ENCODE measurements around the gene NTM.

DNA sequence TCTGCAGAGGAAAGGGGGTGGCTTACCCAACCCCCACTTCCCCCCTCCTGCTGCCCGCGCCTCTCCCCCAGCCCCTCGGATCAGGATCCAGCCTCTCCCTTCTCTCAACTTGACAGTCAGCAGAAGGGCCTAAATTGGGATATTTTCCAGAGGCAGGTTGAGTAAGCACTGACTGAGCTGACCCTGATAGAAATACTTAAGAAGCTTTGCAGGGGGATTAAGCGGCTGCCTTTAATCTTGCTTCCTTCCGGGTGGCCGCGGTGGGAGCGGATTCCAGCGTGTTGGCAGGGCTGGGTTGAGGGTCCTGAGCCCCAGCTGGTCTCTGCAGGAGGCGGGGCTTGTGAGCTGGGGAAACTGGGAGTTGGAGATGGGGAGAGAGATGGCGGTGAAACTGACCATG lies 445.2 kb downstream of the NTM start:
- TF ChIP-seq, protein P1, sequence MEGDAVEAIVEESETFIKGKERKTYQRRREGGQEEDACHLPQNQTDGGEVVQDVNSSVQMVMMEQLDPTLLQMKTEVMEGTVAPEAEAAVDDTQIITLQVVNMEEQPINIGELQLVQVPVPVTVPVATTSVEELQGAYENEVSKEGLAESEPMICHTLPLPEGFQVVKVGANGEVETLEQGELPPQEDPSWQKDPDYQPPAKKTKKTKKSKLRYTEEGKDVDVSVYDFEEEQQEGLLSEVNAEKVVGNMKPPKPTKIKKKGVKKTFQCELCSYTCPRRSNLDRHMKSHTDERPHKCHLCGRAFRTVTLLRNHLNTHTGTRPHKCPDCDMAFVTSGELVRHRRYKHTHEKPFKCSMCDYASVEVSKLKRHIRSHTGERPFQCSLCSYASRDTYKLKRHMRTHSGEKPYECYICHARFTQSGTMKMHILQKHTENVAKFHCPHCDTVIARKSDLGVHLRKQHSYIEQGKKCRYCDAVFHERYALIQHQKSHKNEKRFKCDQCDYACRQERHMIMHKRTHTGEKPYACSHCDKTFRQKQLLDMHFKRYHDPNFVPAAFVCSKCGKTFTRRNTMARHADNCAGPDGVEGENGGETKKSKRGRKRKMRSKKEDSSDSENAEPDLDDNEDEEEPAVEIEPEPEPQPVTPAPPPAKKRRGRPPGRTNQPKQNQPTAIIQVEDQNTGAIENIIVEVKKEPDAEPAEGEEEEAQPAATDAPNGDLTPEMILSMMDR (IDR thresholded peaks at IDR 0.05) = no peak
- no peak for TF ChIP-seq POLR2AphosphoS5 (IDR thresholded peaks at IDR 0.05)
- no peak for TF ChIP-seq POLR2A (IDR thresholded peaks at IDR 0.05)
